H1 (cell line): ENCODE results near the gene SGO2. TPM values are rescaled to one million over a fixed set of nuclear protein-coding genes. Genes with fewer than 3 reads are reported as not detected.

ENCODE experiments used
- CTCF ChIA-PET: fragments of 300-600 bp; sonication (Branson Sonifier 250); formaldehyde crosslinking; loops from one replicate; lab custom pipeline; 2021; ENCODE audit not compliant: partially characterized antibody; lab: Charles Lee
- POLR2A ChIA-PET: fragments of 300-600 bp; sonication (Branson Sonifier 250); formaldehyde crosslinking; loops from one replicate; lab custom pipeline; 2021; ENCODE audit warnings: inconsistent platforms; ENCODE audit not compliant: partially characterized antibody; lab: Charles Lee
- DNase-seq, 2 experiments: peaks; one replicate each; pipeline versions ENCODE4 v3.0.0 to v3.0.0-alpha.2; 2010 to 2022; ENCODE audit warnings: low spot score in 2 of 2, low read depth in 1 of 2, mixed read lengths in 1 of 2
- FAIRE-seq: peaks from 2 replicates; lab custom pipeline; 2011; peaks lifted over from hg19 to GRCh38; lab: Jason Lieb, UNC
- H2AFZ ChIP-seq: 2 replicates; pipeline ENCODE4 v1.8.1; 2012; ENCODE audit warnings: low read length, inconsistent platforms
- H2AK5ac ChIP-seq: 2 replicates; pipeline ENCODE4 v1.6.1; 2013; ENCODE audit warnings: low read depth, low read length
- H2BK120ac ChIP-seq: replicated peaks from 2 replicates; pipeline ENCODE3; 2013; ENCODE audit warnings: low read depth, low read length, inconsistent platforms
- H2BK12ac ChIP-seq: 2 replicates; pipeline ENCODE4 v1.6.1; 2013; ENCODE audit warnings: low read depth, low read length
- H2BK15ac ChIP-seq: 2 replicates; pipeline ENCODE4 v1.6.1; 2013; ENCODE audit warnings: low read length
- H2BK20ac ChIP-seq: 2 replicates; pipeline ENCODE4 v1.6.1; 2013; ENCODE audit warnings: low read length
- H2BK5ac ChIP-seq: 2 replicates; pipeline ENCODE4 v1.6.1; 2013; ENCODE audit warnings: low read depth, low read length
- H3K14ac ChIP-seq: 2 replicates; pipeline ENCODE4 v1.6.1; 2013; ENCODE audit warnings: inconsistent platforms; ENCODE audit not compliant: insufficient read length
- H3K18ac ChIP-seq: 2 replicates; pipeline ENCODE4 v1.6.1; 2013; ENCODE audit warnings: low read length; ENCODE audit errors: extremely low read depth
- H3K23ac ChIP-seq: 2 replicates; pipeline ENCODE4 v1.6.1; 2013; ENCODE audit warnings: inconsistent platforms; ENCODE audit not compliant: insufficient read length
- H3K23me2 ChIP-seq: 2 replicates; pipeline ENCODE4 v1.6.1; 2013; ENCODE audit warnings: low read depth, low read length
- H3K27ac ChIP-seq: 2 replicates; pipeline ENCODE4 v1.6.1; 2011; ENCODE audit warnings: low read depth, low read length, inconsistent platforms
- H3K27me3 ChIP-seq, 4 experiments: replicated peaks in 1 of 4; 1 replicate in 1 of 4; 2 replicates in 3 of 4; pipeline versions ENCODE4 v1.6.1 to v1.8.1; 2011 to 2013; ENCODE audit warnings: low read length in 3 of 4, mild to moderate bottlenecking in 3 of 4, inconsistent platforms in 2 of 4, mixed read lengths in 2 of 4, moderate library complexity in 1 of 4; ENCODE audit not compliant: control insufficient read depth in 3 of 4, insufficient read depth in 3 of 4; ENCODE audit errors: extremely low read depth in 1 of 4
- H3K36me3 ChIP-seq, 4 experiments: 2 replicates each; pipeline versions ENCODE4 v1.6.1 to v1.8.1; 2011 to 2013; ENCODE audit warnings: mild to moderate bottlenecking in 4 of 4, low read length in 3 of 4, moderate library complexity in 2 of 4, control low read depth in 1 of 4, inconsistent platforms in 1 of 4; ENCODE audit not compliant: insufficient read depth in 4 of 4, control insufficient read depth in 2 of 4
- H3K4ac ChIP-seq: replicated peaks from 2 replicates; pipeline ENCODE3; 2013; ENCODE audit warnings: low read length, low read depth, mixed read lengths, inconsistent platforms; ENCODE audit not compliant: insufficient read length
- H3K4me1 ChIP-seq, 4 experiments: replicated peaks in 1 of 4; 1 replicate in 1 of 4; 2 replicates in 3 of 4; pipeline versions ENCODE4 v1.6.1 to v1.8.1; 2011 to 2013; ENCODE audit warnings: low read length in 3 of 4, inconsistent platforms in 2 of 4, mixed read lengths in 1 of 4; ENCODE audit not compliant: insufficient read depth in 4 of 4, control insufficient read depth in 3 of 4
- H3K4me2 ChIP-seq, 2 experiments: 2 replicates each; pipeline versions ENCODE4 v1.6.1 to v1.8.1; 2011 to 2013; ENCODE audit warnings: low read depth in 2 of 2, low read length in 2 of 2, control low read depth in 1 of 2, inconsistent platforms in 1 of 2, mild to moderate bottlenecking in 1 of 2; ENCODE audit not compliant: insufficient read depth in 1 of 2
- H3K4me3 ChIP-seq, 4 experiments: fragments of 200-600, 300-600 bp in 1 of 4; sonication (generic), shearing (Covaris generic), sonication (Bioruptor Twin) in 1 of 4; 2 replicates each; pipeline versions ENCODE4 v1.5.1 to v1.8.1; 2011 to 2016; ENCODE audit warnings: low read length in 4 of 4, low read depth in 3 of 4, control low read depth in 2 of 4, inconsistent platforms in 2 of 4, mild to moderate bottlenecking in 2 of 4, mixed read lengths in 1 of 4, moderate library complexity in 1 of 4; ENCODE audit not compliant: insufficient read depth in 2 of 4; ENCODE audit errors: extremely low read depth in 1 of 4
- H3K56ac ChIP-seq: replicated peaks from 2 replicates; pipeline ENCODE3; 2013; ENCODE audit warnings: low read depth, mild to moderate bottlenecking, mixed read lengths, low read length, inconsistent platforms; ENCODE audit not compliant: insufficient read length
- H3K79me1 ChIP-seq: 2 replicates; pipeline ENCODE4 v1.6.1; 2013; ENCODE audit warnings: low read depth, low read length, control low read depth
- H3K79me2 ChIP-seq, 2 experiments: 2 replicates each; pipeline versions ENCODE4 v1.6.1 to v1.8.1; 2012 to 2013; ENCODE audit warnings: low read length in 2 of 2, mild to moderate bottlenecking in 2 of 2, inconsistent platforms in 1 of 2; ENCODE audit not compliant: insufficient read depth in 2 of 2, control insufficient read depth in 1 of 2
- H3K9ac ChIP-seq, 4 experiments: replicated peaks in 1 of 4; 1 replicate in 1 of 4; 2 replicates in 3 of 4; pipeline versions ENCODE4 v1.6.1 to v1.8.1; 2011 to 2013; ENCODE audit warnings: low read depth in 3 of 4, low read length in 3 of 4, control low read depth in 2 of 4, mild to moderate bottlenecking in 2 of 4, moderate library complexity in 2 of 4, inconsistent platforms in 1 of 4; ENCODE audit errors: extremely low read depth in 1 of 4
- H3K9me3 ChIP-seq, 2 experiments: 2 replicates each; pipeline versions ENCODE4 v1.6.1 to v1.8.1; 2012 to 2013; ENCODE audit warnings: mild to moderate bottlenecking in 2 of 2, moderate library complexity in 2 of 2, control low read depth in 1 of 2, inconsistent platforms in 1 of 2, low read depth in 1 of 2, low read length in 1 of 2, mixed read lengths in 1 of 2; ENCODE audit not compliant: insufficient read depth in 2 of 2
- H4K20me1 ChIP-seq, 2 experiments: replicated peaks in 1 of 2; 2 replicates each; pipeline versions ENCODE3 to v1.8.1; 2011 to 2013; ENCODE audit warnings: inconsistent platforms in 2 of 2, low read length in 2 of 2, mild to moderate bottlenecking in 1 of 2; ENCODE audit not compliant: insufficient read depth in 2 of 2, control insufficient read depth in 1 of 2
- H4K5ac ChIP-seq: 2 replicates; pipeline ENCODE4 v1.6.1; 2013; ENCODE audit warnings: low read length, low read depth, mixed read lengths, inconsistent platforms; ENCODE audit not compliant: insufficient read length
- H4K8ac ChIP-seq: 2 replicates; pipeline ENCODE4 v1.8.0; 2013; ENCODE audit warnings: mild to moderate bottlenecking, moderate library complexity, low read length, inconsistent platforms; ENCODE audit not compliant: insufficient read depth; ENCODE audit errors: extremely low read depth
- H4K91ac ChIP-seq: replicated peaks from 2 replicates; pipeline ENCODE3; 2013; ENCODE audit warnings: low read length, mixed read lengths, inconsistent platforms; ENCODE audit not compliant: insufficient read length
- ATF2 ChIP-seq: IDR thresholded peaks from 2 replicates; pipeline ENCODE4 v1.6.1; 2012; ENCODE audit warnings: low read length, inconsistent platforms
- CBX8 ChIP-seq: fragments of 300-800, 300-1000 bp; sonication (generic); IDR thresholded peaks from 2 replicates; pipeline ENCODE4 v1.7.1; 2016; ENCODE audit warnings: low read depth, low read length, borderline replicate concordance
- MAX ChIP-seq: IDR thresholded peaks from 2 replicates; pipeline ENCODE4 v1.6.1; 2012; ENCODE audit warnings: inconsistent platforms
- PHF8 ChIP-seq: fragments of 200-600 bp; sonication (generic); conservative IDR thresholded peaks from 2 replicates; pipeline ENCODE4 v1.7.1; 2012; ENCODE audit warnings: low read depth, mild to moderate bottlenecking, inconsistent platforms, low read length, moderate library complexity
- SP2 ChIP-seq: IDR thresholded peaks from 2 replicates; pipeline ENCODE4 v1.6.1; 2012; ENCODE audit warnings: mild to moderate bottlenecking, low read length, inconsistent platforms
- TCF12 ChIP-seq: IDR thresholded peaks from 2 replicates; pipeline ENCODE4 v1.6.1; 2011; ENCODE audit warnings: low read depth, mild to moderate bottlenecking, low read length
- TEAD4 ChIP-seq: IDR thresholded peaks from 2 replicates; pipeline ENCODE4 v1.6.1; 2012; ENCODE audit warnings: low read depth, low read length, inconsistent platforms, mixed read lengths
- WGBS, 2 experiments: shearing (Covaris generic) in 1 of 2; methylation state at CpG; one replicate each; pipeline versions ENCODE4 v1.1.6 to v1.1.7; 2013 to 2015; ENCODE audit warnings: low lambda C conversion rate in 2 of 2, mixed read lengths in 2 of 2, inconsistent platforms in 1 of 2, low coverage in 1 of 2, missing lambda C conversion rate in 1 of 2; ENCODE audit not compliant: insufficient replicate concordance in 2 of 2, insufficient coverage in 1 of 2, insufficient read length in 1 of 2; ENCODE audit errors: extremely low coverage in 1 of 2, missing lambda C conversion rate in 1 of 2; 5-methylcytosine and 5-hydroxymethylcytosine counted together
- polyA plus RNA-seq, 7 experiments: library from polyadenylated mRNA; depleted of rRNA in 3 of 7; stranded (reverse) in 5 of 7; unstranded in 2 of 7; fragments of >200 nt in 5 of 7; fragments of 200-250 nt in 2 of 7; gene quantifications; 1 replicate in 5 of 7; 2 replicates in 1 of 7; 4 replicates in 1 of 7; pipeline versions ENCODE4 v1.2.1 to v1.2.3, GENCODE V29; 2011 to 2013; ENCODE audit warnings: missing spikeins in 2 of 7, mixed read lengths in 2 of 7
- total RNA-seq: library from RNA; stranded (reverse); fragmentation: NEBNext Ultra II Directional; extraction: Animal tissue kit (Norgen Biotek cat#: 25700); gene quantifications from 2 replicates; pipeline ENCODE4 v1.2.1, GENCODE V29; 2021

SGO2 gene
- total and polyA plus RNA-seq, 2 of the 8 experiments (the other 6 are each of a cell fraction or from before 2014, with no cell fraction given) = 2.4 to 33.2 TPM

GRCh38 chr2:200625282-200625681, 99.3 kb downstream of the SGO2 start:
- Histone ChIP-seq H2BK120ac (no peak overlapping the region), H3K14ac (no peak overlapping the region), H4K5ac (no peak overlapping the region), H3K79me1 (no peaks in the 10 kb centered on the region), H2BK12ac (no peak overlapping the region), H4K91ac (no peak overlapping the region), H4K20me1 (no peaks in the 10 kb centered on the region), H2AK5ac (no peak overlapping the region), H2BK20ac (no peak overlapping the region), H3K56ac (no peak overlapping the region), H3K36me3 (no peaks in the 10 kb centered on the region), H3K27ac (no peak overlapping the region), H3K4me2 (no peak overlapping the region), H2BK5ac (no peak overlapping the region), H3K23me2 (no peaks in the 10 kb centered on the region), H3K27me3 (no peaks in the 10 kb centered on the region), H4K8ac (no peak overlapping the region), H3K23ac (no peak overlapping the region), H3K4me3 (no peak overlapping the region), H3K9ac (no peak overlapping the region), H3K18ac (no peak overlapping the region), H3K9me3 (no peaks in the 10 kb centered on the region), H3K4ac (no peak overlapping the region), H3K79me2 (no peaks in the 10 kb centered on the region), H2AFZ (no peak overlapping the region), H3K4me1 (peaks cover 0 to 2% (median 0%) of the 10 kb centered on the region in 4 experiments; a peak in 1 of 7 replicates), H2BK15ac (no peak overlapping the region)
- DNase-seq = no peak
- WGBS, 2 experiments = 90% methylated on average over 2 of the region's 2 CpGs; no CpG with 5 or more reads in 1 of the 2 experiments
- CTCF ChIA-PET = interaction anchor here (1.1 to 4.7 kb wide), 5 partner anchors 9 to 651 kb away, joined by 3 to 34 read pairs (median 3); no protein-coding TSS in a partner anchor
- TF ChIP-seq TCF12 (no peak), ATF2 (no peak), PHF8 (no peak), SP2 (no peak), TEAD4 (no peak), MAX (no peak), CBX8 (no peak)
- POLR2A ChIA-PET = no interaction called here
- no peak for FAIRE-seq
